ENCODE measurements around the gene ADD2. TPM values are rescaled to one million over a fixed set of nuclear protein-coding genes. Genes with fewer than 3 reads are reported as not detected.
A peak's percentile ranks its signal among the peaks of the same experiment; 100 is the strongest.

The ADD2 gene
- total RNA-seq, 1 experiment from 2014 or later = 23.1 TPM

- no peak for DNase-seq (ENCODE audit: extremely low read depth, low read depth)
Observed at GRCh38 chr2:70676301-70677035, 91.5 kb downstream of the ADD2 start.

- DNase-seq (ENCODE audit: extremely low read depth, low read depth) = no peak
Observed at GRCh38 chr2:70675862-70676261, 92.1 kb downstream of the ADD2 start.

GRCh38 chr2:70674636-70675430 lies 93.2 kb downstream of the ADD2 start:
- DNase-seq (ENCODE audit: extremely low read depth, low read depth) = no peak

GRCh38 chr2:70673041-70673647 lies 94.9 kb downstream of the ADD2 start:
- DNase-seq (ENCODE audit: extremely low read depth, low read depth) = no peak

- DNase-seq (ENCODE audit: extremely low read depth, low read depth) = no peak
Observed at GRCh38 chr2:70671092-70671675, 96.8 kb downstream of the ADD2 start.

GRCh38 chr2:70670626-70671025 lies 97.4 kb downstream of the ADD2 start:
- DNase-seq (ENCODE audit: extremely low read depth, low read depth) = no peak

GRCh38 chr2:70670202-70670601 lies 97.8 kb downstream of the ADD2 start:
- DNase-seq (ENCODE audit: extremely low read depth, low read depth) = no peak

GRCh38 chr2:70668911-70669310 lies 99.1 kb downstream of the ADD2 start:
- DNase-seq (ENCODE audit: extremely low read depth, low read depth) = no peak

GRCh38 chr2:70668432-70668831 lies 99.6 kb downstream of the ADD2 start:
- DNase-seq (ENCODE audit: extremely low read depth, low read depth) = no peak

- DNase-seq (ENCODE audit: extremely low read depth, low read depth) = no peak
Observed at GRCh38 chr2:70664525-70664924, 103.5 kb downstream of the ADD2 start.

- no peak for DNase-seq (ENCODE audit: extremely low read depth, low read depth)
Observed at GRCh38 chr2:70663411-70663810, 104.6 kb downstream of the ADD2 start.

- DNase-seq (ENCODE audit: extremely low read depth, low read depth) = no peak
Observed at GRCh38 chr2:70659551-70659950, 108.4 kb downstream of the ADD2 start.

GRCh38 chr2:70658476-70658875 lies 109.5 kb downstream of the ADD2 start:
- no peak for DNase-seq (ENCODE audit: extremely low read depth, low read depth)

GRCh38 chr2:70657246-70657645 lies 110.8 kb downstream of the ADD2 start:
- DNase-seq (ENCODE audit: extremely low read depth, low read depth) = no peak

GRCh38 chr2:70656421-70657010 lies 111.5 kb downstream of the ADD2 start:
- DNase-seq (ENCODE audit: extremely low read depth, low read depth) = no peak

- no peak for DNase-seq (ENCODE audit: extremely low read depth, low read depth)
Observed at GRCh38 chr2:70655786-70656185, 112.2 kb downstream of the ADD2 start.

- peak; percentile 30 for DNase-seq (ENCODE audit: extremely low read depth, low read depth)
Observed at GRCh38 chr2:70655211-70655610, 112.8 kb downstream of the ADD2 start.

GRCh38 chr2:70651727-70652126 lies 116.3 kb downstream of the ADD2 start:
- DNase-seq (ENCODE audit: extremely low read depth, low read depth) = no peak

- no peak for DNase-seq (ENCODE audit: extremely low read depth, low read depth)
Observed at GRCh38 chr2:70651014-70651413, 117.0 kb downstream of the ADD2 start.

GRCh38 chr2:70648961-70649360 lies 119.0 kb downstream of the ADD2 start:
- DNase-seq (ENCODE audit: extremely low read depth, low read depth) = no peak
